Fibroblast of mammary gland (primary cell): ENCODE measurements around the gene SEC16A.

Experiments used
- DNase-seq: peaks from one replicate; pipeline ENCODE4 v3.0.0-alpha.2; 2010; ENCODE audit warnings: low read depth
- H3K4me3 ChIP-seq: 2 replicates; pipeline ENCODE4 v1.5.1; 2011; ENCODE audit warnings: low read depth, mild to moderate bottlenecking, low read length, moderate library complexity; ENCODE audit not compliant: control insufficient read depth
- TF ChIP-seq, protein P1 (sequence below): conservative IDR thresholded peaks from 2 replicates; pipeline ENCODE4 v1.5.1; 2011; ENCODE audit warnings: low read depth, low read length, inconsistent platforms; ENCODE audit not compliant: control insufficient read depth, insufficient read depth

The SEC16A gene

DNA sequence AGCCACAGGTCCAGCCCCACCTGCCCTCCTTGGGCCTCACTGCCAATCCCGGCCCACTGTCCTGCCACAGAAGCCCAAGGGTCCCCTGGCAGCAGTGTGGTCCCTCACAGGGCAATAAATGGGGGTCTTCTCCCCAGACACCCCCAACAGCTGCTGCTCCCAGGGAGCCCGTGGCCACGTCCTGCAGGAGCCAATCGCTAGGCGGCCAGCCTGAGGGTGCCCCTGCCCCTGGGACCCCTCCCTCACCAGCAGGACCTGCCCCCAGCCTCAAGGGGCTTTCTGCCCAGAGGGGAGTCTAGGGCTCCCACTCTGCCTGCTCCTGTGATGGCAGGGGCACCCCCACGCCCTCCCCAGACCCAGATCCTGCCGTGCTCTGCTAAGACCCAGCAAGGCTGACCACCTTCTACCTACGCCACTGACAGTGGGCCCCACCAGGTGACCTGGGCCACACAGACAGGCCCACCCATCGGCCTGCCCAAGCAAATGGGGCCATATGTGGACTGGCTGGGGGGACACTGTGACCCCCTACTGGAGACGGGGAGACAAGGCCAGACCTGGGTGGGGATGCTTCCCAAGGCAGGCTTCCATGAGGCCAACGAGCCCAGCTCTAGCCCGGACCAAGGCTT, 46.0 kb upstream of the SEC16A start:
- DNase-seq: no peak
- TF ChIP-seq, protein P1, sequence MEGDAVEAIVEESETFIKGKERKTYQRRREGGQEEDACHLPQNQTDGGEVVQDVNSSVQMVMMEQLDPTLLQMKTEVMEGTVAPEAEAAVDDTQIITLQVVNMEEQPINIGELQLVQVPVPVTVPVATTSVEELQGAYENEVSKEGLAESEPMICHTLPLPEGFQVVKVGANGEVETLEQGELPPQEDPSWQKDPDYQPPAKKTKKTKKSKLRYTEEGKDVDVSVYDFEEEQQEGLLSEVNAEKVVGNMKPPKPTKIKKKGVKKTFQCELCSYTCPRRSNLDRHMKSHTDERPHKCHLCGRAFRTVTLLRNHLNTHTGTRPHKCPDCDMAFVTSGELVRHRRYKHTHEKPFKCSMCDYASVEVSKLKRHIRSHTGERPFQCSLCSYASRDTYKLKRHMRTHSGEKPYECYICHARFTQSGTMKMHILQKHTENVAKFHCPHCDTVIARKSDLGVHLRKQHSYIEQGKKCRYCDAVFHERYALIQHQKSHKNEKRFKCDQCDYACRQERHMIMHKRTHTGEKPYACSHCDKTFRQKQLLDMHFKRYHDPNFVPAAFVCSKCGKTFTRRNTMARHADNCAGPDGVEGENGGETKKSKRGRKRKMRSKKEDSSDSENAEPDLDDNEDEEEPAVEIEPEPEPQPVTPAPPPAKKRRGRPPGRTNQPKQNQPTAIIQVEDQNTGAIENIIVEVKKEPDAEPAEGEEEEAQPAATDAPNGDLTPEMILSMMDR: no peak
- H3K4me3 ChIP-seq: no peak overlapping the region

DNA sequence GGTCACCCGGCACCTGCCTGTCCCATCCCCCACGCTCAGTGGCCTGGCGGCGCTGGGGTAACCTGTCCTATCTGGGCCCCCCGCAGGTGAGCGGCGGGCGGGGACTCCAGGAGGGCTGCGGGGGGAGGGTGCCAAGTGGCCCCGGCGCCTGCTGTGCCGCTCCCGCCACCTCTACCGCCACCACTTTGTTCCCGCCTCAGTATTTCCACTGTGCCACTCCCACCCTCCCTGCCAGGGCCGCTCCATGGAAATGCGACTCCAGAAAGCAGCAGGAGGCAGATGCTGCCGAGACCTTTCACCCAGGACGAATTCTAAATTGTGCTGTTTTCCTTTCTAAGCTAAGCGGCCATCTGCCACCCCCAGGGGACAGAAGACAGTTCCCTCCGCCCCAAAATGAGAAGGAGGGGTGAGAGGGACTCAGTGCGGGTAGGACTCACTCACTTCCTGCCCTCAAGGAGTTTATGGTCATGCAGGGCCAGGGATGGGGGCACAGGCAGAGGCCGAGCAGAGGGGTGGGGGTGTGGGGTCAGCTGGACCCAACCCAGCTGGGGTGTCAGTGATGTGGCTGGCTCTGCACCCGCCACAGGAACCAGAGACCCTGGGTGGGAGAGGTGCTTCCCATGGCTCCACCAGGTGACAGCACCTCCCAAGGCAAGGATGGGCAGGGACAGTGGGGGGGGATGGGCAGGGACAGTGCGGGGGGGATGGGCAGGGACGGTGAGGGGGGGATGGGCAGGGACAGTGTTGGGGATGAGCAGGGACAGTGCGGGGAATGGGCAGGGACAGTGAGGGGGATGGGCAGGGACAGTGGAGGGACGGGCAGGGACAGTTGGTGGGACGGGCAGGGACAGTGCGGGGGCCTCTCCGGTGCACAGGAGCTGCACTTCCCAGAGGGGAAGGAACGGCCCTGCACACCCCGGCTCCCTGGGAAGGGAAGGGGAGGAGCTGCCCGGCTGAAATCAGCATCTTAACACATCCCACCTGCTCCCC, 45.2 kb upstream of the SEC16A start:
- no peak overlapping the region for H3K4me3 ChIP-seq
- DNase-seq: no peak
- TF ChIP-seq, protein P1: no peak

DNA sequence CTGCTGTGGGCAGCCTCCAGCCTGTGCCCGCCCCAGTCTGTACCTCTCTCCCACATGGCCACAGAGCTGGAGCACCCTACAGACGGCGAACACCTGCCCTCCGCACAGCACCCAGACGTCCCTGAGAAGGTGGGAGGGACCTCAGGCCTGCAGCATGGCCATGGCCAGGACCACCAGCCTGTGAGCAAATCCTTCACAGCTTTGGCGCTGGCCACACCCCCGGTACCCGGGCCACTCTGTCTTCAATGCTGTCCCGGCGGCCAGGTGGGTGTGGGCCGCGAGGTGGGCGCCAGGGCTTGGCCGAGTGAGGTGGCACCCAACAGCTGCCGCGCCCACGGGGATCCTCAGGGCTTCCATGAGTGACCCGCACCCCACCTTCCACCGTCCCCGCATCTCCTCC, 44.3 kb upstream of the SEC16A start:
- no peak for DNase-seq
- no peak overlapping the region for H3K4me3 ChIP-seq
- TF ChIP-seq, protein P1: no peak

DNA sequence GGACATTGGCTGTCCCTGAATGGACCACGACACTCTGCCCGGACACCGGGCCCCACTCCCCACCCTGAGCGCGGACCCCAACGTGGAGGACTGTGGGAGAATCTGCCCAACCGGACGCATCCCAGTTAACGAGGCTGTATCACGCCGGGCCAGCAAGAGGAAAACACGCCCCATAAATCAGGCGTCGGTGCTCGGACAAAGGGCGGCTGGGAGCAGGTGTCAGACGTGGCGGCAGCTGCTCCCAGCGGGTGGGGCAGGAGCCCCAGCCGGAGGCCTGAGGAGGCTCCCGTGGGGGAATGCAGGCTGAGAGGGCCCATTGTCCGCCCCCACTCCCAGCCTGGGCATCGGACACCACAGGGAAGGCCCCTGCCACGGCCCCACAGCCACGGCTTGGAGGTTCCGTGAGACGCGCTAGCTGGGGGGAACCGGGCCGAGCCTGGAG, 43.8 kb upstream of the SEC16A start:
- no peak for DNase-seq
- H3K4me3 ChIP-seq: no peak overlapping the region
- TF ChIP-seq, protein P1: no peak

DNA sequence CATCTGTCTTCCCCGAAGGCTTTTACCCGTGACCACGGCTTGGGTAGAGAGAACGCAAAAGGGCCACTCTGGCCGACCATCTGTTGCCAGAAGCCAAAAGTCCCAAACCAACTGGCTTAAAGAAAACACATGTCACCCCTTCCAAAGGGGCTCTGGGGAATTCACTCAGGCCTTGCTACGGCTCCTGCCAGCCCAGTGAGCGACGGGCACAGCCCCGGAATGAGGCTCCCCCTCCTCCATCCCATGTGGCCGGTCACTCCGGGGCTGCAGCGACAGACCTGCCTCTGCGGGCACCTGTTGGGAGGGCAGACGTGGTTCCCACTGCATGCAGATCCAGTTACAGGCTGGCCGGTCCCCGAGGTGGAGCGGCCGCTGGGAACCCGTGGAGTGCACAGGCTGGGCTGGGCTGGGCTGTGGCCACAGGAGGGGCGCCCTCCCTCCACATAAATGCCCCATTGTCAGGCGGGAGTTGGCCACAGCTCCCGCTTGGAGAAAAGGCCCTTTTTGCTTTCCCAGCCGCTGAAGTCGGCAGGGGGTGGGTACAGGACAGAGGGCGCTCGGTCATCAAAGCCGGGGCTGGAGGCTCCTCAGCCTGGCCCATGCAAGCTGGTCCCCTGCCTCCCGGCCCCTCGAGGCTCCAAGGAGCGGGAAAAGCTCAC, 43.1 kb upstream of the SEC16A start:
- no peak overlapping the region for H3K4me3 ChIP-seq
- TF ChIP-seq, protein P1: no peak
- no peak for DNase-seq

DNA sequence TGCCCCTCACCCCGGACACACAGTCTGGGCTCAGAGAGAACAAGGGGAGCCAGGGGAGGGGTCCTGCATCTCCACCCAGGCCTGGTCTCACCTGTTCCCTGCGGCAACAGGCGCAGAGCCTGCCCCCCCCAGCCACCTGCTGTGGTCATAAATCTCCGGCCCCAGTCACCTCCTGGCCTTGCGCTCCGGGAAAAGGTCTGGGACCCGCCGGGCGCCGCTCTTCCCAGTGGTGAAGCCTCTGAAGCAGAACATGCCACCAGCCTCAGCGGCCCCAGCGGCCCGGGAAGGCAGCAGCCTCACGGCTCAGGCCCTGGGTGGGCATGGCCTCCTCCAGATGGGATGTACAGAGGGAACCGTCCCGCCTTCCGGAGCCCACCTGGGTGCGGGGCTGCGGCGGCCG, 42.4 kb upstream of the SEC16A start:
- H3K4me3 ChIP-seq: no peak overlapping the region
- TF ChIP-seq, protein P1: no peak
- no peak for DNase-seq
